NK-92 treated with Interleukin-12 subunit alpha and Interleukin-12 subunit beta, amount 100 ng/mL, for 24 hours (cell line): ENCODE data around the gene EPB41L4B.

ENCODE experiments used
- DNase-seq: peaks from one replicate; lab custom pipeline; 2025; lab: John Stamatoyannopoulos, UW

The EPB41L4B gene

DNA sequence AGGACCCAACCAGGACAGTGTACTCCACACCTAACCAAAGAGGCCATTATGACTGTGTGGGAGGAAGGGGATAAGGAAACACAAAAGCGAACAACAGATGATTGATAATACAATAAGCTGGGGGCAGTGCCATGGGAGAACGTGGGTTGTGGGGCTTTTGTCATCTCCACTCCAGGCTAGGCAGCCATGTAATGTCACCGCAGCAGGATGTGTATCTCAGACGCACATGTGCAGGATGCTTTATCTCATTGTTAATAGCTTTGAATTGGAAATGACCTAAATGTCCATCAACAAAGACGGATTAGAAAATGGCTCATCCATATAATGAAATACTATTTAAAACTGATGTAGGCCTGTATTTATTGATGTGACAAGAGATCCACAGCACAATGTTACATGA, 51.0 kb downstream of the EPB41L4B start:
- no peak for DNase-seq

DNA sequence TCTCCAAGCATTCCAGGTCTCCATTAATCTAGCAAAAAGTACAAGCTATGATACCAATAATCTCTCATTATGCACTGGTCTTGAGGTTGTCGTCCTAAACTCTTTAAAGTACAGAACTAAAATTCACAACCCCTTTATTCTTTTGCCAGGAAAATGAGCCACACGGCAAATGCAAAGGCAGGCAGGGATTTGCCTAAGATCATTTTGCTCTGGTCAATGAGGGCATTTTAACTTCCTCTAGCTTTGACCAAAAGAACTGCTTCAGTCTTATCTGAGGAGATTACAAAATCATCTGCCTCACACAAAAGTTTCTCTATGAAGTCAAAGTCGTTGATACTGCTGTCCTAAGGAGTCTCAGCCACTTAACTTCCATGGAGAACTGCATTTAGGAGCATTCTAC, 51.8 kb downstream of the EPB41L4B start:
- no peak for DNase-seq

DNA sequence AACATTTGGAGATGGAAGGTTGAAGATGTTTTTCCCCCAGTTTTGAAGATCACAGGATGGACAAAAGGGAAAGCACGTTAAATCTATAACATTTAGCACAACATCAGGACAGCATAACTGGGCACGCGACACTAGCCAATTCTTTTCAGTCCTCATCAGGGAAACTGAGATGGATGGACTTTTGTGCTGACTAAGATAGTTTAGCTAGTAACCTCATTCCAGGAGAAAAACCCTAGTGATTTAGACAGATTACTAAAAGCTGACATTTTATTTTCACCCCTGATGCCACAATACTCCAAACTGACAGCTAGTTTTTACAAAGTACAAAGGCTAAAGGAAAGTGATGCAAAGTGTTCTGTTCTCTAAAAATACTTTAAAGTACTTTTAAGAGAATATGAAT, 53.3 kb downstream of the EPB41L4B start:
- no peak for DNase-seq

DNA sequence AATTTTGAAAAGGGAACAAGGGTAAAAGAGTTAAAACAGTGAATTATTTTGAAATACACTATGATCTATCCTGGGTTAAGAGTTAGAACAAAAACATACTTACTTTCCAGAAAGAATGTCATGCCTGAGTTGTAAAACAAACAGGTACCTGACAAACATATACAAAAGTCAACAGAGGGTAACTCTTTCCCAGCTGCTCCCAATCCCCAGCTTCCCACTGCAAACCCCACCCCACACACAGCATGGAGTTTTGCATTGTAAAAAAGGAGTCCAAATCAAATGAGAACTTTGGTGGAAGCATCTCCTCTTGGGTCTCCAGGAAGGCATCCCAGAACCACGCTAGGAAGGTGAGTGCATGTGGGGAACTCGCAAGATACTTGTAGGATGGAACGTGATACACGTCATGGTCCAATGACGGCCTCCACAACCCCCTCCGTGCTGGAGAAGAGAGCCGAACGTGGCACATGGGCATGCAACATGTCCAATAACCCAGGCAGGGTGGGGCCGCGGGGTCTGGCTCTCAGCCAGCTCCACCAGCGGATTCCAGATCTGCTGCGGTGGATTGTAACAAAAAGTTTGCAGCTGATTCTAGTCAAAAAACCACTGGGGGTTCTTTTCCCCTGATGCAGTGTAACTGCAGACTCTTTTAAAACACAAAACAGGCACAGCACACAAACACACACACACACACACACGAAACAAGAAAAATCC, 55.8 kb downstream of the EPB41L4B start:
- DNase-seq: no peak

DNA sequence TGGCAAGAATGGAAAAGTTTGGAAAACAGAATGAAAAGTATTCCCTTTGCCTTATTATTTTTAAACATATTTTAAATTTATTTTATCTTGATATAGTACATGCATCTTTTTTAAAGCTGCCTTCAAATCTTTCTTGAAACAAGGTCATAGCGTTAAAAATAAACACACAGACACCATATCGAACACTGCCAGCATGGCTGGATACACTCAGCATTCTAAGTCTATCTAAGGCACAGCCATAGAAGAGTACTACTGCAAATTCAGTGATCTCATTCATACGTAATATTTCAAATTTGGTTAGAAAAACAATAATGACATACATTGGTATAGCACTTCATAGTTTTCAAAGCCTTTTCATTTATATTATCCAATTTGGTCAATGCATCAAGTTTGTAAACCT, 57.5 kb downstream of the EPB41L4B start:
- DNase-seq: no peak

DNA sequence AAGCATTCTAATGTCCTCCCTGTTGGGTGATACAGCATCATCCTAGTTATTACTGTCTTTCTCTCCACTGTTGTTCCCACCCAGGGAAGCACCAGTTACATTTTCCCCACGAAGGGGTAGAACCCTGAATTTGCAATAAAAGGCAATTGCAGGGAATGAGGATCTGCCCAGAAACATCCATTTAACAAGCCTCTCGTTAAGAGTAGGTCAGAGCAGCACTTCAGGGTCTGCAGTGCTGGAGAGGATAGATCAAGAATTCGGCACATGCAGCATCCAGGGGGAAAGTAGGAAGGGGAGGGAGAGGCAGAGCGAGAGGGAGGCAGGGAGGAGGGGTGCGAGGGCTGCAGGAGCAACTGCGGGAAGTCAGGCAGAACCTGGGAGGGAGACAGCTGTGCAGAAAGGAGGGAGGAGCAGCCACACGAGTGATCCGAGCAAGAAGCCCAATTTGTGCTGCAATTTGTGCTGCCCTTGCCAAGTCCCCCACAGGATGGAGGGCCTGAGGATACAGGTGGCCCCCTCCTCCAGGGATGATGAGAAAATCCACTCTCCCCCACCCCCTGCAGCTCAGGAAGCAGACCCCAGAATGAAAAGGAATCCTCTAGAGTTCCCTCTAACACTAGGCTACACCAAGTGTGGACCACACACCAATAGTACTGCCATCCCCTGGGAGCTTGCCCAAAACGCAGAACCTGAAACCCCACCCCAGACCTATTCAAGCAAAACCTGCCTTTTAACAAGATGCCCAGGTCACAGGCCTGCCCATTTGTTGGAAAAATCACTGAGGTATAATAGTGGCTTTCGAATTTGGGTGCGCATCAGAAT, 62.2 kb downstream of the EPB41L4B start:
- no peak for DNase-seq

DNA sequence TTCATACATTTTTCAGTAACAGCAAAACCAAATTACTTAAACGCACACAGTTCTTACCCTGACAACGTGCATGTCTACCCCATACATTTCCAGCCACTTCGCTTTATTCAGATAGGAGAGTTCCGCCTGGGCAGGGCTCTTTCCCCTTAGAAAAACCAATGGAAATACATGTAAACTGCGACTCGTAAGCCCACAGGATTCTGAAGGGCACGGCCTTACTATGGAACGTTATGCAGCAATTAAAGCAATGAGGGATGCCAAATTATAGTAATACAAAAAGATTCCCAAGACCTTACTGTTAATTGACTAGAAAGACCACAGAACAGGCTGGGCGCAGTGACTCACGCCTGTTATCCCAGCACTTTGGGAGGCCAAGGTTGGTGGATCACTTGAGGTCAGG, 64.5 kb downstream of the EPB41L4B start:
- DNase-seq: no peak

DNA sequence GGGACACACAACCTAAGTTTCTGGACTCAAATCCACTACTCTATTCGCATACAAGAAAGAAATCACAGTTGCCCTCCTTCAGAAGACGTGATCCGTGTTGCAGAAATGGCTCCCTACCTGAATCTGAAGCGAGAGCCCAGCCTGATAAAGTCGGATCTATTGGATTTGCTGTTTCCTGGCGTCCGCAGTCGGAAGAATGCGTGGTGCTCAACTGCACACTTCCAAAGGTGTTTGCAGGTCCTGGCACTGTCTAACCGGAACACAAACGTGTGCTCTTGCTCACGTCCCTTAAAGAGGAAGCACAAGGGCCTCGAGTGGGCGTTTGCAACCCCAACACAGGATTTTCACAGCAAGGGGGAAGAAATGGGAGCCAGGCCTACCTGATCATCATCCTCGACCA, 65.5 kb downstream of the EPB41L4B start:
- no peak for DNase-seq

DNA sequence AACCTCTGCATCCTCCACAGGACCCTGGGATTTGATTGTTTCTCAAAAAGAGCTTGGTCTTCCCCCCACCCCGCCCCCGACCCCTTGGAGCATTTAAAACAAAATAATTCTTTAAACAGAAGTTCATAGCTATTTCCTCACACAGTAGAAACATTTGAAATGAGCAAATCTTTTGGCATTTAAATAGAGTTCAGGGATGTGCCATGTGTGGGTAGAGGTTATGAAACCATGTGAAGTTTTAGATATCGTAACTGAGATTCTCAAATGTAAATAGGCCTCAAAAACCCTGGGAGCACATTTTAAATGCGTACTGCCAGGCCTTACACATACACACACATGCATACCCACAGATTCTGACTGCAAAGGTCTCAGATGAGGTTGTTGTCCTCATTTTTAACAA, 66.5 kb downstream of the EPB41L4B start:
- no peak for DNase-seq

DNA sequence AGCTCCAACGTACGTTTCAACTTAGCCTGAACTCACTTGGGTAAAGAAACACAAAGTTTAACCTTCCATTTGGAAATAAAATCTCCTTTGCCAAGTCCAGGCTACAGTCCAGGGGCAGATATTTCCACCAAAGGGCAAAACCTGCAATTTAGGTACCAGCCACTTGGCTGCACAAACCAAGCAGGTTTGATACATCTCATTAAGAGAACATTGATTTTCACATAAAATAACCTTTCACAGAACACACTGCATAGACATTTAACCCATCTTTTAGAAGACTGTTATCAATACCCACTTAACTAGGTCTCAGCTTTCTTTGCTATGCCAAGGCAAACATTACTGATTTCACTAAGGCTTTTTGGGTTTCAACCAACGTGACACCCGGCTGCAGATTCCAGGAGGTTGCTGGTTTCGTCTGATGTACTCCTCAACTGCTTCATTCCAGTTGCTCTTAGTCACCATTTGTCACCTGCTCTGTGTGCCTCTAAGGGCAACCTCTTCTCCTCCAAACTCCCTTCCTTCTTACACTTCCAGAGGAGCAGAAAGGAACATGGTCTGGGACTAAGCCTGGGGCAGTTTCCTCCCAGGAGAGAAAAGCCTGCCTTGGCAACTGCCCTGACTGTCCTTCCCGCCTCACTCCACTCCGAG, 67.1 kb downstream of the EPB41L4B start:
- DNase-seq: no peak

DNA sequence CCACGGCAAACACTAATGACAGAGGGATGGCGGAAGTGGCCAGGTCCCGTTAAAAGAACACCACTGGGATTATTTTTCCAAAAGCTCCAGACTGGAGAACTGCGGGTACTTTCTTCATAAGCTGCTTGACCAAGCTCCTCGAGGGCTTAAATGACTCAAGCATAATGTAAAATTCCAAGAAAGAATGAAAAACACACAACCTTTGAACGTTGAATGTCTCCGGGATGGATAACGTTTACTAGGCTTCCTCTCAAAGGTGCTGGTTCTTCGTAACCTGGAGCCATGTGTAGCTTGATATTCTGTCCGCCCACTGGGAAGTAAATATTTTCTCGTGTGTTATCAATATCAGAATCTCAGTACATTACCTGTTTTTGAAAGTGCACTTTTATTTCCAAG, 67.6 kb downstream of the EPB41L4B start:
- no peak for DNase-seq

DNA sequence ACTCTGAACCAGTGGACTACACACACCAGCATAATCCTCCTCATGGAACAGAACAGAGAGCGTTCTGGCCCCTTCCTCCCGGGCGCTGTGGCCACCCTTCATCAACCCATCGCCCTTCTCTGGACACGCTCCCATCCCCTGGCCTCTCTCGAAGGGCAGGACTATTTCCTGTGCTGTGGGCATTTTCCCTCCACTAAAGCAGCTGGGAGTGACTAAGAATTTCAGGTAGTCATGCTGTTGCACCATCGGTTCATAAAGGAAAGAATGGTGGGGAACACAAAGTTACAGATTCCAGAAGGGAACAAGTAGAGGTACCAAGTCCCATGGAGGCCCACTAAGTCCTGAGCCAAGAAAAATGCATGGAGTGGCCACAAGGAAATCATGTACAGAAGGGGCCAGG, 68.6 kb downstream of the EPB41L4B start:
- no peak for DNase-seq

DNA sequence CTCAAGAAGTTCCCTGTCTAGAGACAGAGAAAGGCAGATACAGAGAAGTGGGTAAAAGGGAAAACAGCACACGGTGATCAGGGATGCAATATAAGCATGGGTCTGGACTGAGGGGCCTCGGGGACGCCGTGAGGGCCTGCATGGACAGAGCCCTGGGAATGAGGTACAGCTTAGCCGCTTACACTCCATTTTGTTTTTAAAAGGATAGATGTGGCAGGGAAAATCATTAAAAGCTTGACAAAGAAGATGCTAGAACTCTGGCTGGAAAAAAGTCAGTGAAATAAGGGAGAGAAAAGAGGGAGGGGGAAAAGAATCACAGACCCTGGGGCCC, 69.1 kb downstream of the EPB41L4B start:
- no peak for DNase-seq

DNA sequence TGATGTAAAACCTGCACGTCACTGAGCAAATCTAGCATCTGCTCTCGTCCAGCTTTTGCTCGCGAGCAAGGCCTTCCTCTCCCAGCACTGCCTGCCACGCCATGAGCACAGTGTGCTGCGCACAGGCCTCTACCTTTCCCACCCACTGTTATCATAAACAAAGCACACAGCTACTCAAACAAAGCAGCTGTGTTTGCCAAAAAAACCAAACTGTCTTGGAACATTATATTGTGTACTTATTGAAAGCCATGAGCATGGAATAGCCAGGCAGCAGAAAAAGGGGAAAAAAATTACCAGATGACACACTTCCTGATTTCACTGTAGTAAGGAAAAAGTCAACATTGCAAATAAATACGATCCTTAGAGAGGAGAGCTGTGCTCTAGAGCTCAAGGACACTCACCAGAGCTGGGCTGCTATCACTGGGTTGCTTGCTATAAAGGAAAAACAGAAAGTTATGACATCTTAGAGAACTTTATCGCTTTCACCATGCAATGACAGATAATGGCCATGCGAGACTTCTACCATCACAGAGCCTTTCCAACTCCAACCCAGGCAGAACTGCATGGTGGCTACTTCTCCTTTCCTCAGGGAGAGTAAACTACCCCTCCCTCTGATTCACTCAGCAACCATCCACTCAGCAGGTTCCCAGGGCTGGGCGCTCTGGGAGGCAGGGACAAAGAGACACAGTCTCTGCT, 69.6 kb downstream of the EPB41L4B start:
- DNase-seq: no peak

DNA sequence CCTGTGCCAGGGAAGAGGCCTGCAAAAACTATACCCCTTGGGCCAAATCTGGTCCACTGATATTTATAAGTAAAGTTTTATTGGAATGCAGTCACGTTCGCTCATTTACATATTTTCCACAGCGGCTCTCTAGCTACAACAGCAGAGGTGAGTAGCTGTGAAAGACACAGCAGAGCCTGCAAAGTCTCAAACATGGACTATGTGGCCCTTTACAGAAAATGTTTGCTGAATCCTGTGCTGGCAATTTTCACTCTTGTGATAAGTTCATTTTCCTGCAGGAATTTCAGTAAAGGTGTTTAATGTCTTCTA, 70.1 kb downstream of the EPB41L4B start:
- DNase-seq: no peak

DNA sequence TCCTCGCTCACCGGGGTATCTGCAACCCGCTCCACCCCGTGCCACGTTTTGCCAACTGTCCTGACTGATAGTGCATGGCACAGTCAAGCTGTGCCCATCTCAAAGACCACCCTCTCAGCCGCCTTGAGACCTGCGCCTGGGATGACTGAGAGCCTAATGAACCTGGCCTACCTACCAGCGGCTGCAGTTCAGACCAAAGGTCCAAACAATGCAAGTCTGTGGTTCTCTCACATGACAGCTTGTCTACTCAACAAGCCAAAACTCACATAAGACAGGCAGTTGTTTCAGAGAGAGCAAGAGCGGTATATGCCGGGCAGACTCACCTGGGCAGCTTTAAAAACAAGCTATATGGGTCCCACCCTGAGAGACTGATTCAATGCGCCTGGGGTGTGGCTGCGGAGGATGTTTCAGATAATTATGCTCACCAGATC, 70.5 kb downstream of the EPB41L4B start:
- no peak for DNase-seq

DNA sequence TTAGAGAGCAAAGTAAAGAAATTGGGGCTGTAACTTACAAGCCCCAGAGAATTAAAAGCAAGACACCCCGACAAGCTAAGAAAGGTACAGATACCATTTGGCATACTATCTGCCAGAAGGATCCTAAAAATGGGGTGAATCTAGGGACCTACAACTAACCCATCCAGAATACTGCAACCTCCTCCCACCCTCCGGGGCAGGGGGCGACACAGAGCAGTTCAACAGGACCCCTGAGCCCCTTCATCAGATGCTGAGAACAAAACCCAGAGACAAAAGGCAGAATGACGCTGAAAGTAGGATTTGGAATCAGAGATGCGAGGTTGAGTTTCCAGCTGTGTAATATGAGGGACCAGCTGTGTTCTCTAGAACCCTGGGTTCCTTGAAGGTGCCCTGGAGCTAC, 71.2 kb downstream of the EPB41L4B start:
- DNase-seq: no peak

DNA sequence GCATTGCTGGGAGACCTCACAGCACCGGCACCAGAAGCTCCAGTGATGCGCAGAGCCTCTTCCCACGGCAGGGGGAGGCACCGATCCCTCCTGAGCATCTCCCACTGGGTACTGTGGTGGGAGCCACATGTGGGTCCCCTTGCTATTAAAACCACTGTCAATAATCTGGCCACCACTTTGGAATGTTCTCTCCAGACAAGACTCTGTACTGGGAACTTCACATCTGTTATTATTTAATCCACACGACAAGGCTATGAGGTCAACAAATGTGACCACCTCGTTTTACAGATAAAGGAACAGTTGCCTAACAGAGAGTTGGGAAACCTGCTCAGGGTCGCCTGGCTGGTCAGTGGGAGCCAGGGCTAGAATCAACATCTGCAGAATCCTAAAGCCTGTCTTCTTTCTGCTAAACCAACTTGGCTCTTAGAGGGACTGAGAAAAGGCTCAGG, 72.7 kb downstream of the EPB41L4B start:
- DNase-seq: no peak

DNA sequence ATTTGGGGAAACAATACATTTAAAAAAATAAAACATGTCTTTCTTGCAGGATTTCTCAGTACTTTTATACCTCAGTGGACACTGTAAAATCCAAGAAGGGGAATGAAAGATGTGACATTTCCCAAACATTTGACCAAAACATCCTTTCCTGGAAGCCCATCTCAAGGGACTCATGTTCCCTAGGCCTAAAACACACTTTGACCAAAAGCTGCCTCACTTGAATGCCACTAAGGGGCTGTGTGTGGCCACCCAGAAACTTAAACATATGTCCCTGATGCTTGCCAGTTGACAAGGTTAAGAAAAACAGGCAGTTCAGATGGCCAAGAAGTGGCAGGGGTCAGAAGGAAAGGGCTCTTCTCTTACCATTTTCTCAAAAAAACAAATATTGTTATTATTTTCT, 73.6 kb downstream of the EPB41L4B start:
- DNase-seq: no peak

DNA sequence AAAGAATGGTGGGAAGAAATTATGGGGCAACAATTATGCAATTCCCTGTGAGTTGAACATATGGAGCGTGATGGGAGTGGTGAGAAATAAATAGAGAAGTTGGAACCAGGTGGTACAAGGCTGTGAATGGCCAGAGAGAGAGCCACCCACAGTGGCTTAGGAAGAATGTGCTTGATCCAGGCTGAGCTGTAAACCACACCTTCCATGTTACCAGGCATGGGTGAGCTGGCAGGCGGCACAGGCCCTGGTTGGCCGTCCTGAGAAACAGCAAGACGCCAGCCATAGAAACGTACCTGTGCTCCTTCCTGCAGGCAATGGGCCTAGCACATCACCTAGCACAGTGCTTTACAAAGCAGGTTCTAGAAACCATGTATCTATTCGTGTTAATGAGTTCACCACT, 74.3 kb downstream of the EPB41L4B start:
- DNase-seq: no peak

DNA sequence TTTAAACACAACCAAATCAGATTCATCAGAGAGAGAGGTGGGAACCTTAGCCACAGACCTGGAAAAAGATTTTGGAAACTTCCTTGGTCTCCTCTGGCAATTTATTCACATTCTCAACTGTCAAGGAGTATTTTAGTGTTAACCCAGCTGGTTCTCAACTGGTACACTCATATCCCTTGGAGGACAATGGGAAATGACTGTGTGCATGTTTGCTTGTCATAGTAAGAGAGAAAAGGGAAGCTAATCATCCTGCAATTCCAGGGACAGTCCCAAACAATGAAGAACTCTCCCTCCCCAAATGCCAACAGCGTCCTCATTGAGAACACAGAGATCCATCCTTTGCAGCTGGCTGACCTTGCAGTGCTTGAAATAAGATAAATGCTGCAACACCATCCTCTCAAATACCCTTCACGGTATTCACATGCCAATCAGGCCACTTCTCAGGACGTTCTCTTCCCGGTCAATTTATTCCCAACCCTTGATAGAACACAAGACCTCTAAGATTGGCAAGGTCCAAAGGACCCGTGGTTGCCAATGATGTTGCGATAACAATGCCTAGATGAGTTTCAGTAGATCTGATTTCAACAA, 75.5 kb downstream of the EPB41L4B start:
- no peak for DNase-seq
